ENCODE results near the gene ADCK2.

Gene ADCK2

DNA sequence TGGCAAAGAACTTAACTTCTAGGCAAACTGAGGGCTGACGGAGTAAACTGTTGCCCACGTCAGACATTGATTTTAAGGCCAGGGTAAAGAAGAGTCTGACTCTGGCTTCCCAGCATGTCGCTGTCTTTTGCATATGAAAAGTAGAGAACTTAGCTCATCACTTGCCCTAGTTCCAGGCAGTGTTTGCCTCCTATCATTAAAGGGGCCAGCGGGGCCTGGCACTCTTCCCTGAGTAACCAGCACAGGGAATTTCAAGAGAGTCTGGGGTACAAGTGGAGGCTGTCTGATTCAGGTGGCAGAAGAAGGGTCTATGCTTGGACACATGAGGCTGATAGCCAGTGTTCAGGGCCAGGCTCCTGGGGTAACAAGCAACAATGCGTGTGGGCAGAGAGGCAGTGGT lies 36.9 kb upstream of the ADCK2 start:
- TF ChIP-seq, protein P1, sequence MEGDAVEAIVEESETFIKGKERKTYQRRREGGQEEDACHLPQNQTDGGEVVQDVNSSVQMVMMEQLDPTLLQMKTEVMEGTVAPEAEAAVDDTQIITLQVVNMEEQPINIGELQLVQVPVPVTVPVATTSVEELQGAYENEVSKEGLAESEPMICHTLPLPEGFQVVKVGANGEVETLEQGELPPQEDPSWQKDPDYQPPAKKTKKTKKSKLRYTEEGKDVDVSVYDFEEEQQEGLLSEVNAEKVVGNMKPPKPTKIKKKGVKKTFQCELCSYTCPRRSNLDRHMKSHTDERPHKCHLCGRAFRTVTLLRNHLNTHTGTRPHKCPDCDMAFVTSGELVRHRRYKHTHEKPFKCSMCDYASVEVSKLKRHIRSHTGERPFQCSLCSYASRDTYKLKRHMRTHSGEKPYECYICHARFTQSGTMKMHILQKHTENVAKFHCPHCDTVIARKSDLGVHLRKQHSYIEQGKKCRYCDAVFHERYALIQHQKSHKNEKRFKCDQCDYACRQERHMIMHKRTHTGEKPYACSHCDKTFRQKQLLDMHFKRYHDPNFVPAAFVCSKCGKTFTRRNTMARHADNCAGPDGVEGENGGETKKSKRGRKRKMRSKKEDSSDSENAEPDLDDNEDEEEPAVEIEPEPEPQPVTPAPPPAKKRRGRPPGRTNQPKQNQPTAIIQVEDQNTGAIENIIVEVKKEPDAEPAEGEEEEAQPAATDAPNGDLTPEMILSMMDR (IDR thresholded peaks at IDR 0.05), result no peak

DNA sequence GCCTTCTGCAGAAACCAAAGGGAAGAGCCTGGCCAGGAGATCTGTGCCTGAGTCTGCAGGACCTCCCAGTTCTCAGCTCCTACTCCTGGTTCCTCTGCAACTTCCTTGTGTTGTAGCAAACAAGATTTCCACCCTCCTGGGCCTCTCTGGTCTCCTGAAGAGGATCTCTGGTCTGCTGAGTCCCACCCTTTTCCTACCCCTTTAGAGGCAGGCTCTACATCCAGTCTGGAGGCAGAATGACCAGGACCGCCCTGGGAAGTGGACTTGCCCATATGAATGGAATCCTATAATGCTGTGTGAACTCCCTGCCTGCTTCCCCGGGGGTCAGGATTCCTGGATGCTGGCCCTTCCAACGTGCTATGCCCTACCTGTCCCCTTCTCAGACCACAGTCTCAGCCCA lies 35.3 kb upstream of the ADCK2 start:
- TF ChIP-seq, protein P1 (IDR thresholded peaks at IDR 0.05), result no peak

DNA sequence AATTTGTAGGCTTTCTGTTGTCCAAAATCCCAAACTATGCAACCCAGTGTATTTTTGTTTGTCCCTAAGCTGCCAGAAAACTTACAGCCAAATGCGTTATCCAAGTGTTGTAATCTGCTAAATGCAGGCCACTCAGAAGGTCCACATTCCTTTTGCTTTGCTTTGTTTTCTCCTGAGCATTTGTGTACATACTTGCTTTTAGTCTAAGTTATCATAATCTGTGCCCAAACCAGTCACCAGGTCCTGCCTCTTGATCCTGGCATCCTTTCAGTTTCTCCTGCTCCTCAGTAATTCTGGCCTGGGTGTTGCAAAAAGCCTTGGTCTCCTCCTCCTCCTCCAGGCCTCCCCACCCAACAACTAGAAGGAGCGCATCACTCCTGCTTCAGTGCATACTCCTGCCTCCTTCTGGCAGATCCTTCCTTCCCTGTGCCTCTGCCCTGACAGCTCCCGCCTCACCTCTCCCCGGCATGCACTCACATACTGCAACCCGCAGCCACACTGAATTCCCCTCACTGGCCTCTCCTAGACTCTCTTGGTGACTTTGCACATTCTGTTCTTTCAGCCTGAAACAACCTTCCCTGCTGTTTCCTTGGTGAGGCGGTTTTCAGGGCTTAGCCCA lies 34.5 kb upstream of the ADCK2 start:
- TF ChIP-seq, protein P1 (IDR thresholded peaks at IDR 0.05), result no peak

DNA sequence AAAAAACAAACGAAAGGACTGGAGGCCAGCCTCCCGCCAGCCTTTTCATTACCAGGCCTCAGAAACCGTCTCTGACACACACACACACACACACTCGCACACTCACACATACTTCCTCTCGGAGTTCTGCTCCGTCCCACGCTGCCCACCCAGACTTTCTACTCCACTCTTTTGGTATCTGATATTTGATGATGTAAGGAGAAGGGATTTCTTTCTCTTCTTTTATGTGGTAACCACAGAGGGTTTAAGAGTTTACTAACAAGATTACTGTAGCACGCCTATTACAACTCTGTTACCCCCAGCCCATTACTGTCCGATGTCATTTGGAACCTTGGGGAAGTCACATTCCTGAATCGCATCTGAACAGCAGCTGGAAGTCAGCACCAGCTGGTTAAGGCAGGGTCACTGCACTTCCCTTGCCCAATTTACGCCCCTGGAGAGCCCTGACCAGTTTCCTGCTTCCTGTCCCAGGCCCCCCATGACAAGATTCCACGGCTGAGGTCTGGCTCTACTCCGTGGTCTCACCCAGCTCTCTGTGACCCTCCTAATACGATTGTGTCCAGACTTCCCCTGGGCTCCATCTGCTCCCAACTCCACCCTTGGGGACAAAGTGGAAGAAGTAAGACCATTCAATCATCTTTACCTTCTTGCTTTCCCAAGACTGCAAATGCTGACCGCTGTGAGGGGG lies 33.2 kb upstream of the ADCK2 start:
- TF ChIP-seq, protein P1 (IDR thresholded peaks at IDR 0.05), result no peak

DNA sequence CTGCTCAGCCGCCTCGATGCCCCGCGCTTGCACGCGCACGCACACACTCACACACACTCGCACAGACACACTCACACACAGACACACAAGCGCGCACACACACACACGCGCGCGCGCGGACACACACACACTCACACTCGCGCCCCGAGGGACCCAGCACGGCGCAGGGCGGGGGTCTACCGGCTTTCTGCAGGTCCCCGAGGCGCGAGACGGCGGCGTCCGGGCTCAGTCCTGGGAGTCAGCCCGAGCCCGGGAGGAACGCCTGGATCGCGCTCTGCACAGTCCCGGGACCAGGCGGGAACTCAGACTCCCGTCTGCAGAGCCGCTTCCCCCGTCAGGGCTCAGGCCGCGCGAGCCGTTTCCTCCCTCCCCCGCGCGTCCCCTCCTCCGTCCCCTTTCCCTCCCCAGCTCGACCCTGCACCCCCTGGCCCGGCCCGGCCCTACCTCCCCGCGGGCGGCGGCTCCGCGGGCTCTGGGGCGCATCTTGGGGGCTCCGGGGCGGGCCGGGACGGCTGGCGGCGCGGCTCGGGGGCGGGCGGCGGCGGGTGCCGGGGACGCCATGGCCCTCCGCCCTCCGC lies 32.6 kb upstream of the ADCK2 start:
- TF ChIP-seq, protein P1 (IDR thresholded peaks at IDR 0.05), result no peak

DNA sequence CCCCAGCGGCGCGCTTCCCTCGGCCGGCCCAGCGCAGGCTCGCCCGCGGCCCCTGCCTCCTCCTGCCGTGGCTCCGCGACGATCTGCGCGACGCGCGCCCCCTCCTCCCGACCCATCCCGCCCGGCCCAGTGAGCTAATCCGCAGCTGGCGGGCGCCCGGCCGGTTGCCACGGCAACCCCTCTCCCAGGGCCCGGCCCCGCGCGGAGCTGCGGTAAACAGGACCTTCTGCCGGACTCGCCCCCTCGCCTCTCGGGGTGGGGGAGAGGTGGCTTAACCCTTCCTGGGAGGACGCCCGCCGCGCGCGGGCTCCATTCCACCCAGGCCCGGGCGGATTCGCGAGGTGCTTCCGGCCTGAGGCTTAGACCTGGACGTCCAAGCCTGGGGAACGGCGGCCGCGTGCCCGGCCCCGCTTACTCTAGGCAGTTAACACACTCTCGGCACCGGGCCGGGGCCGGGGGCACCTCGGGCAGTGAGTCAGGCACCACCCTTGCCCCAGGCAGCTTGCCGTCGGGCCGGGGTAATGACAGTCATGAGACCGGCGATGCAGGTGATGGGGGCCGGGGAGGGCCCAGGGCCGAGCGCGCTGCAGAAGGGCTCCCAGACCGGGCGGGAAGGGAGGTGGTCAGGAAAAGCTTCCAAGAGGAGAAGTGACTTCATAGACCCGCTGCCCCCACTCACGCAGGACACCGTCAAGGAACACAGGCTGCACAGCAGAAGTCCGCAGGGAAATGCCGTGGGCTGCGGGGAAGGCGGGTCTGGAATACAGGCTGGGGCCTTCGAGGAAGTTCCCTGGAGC lies 31.8 kb upstream of the ADCK2 start, which contains the start of gene DENND2A:
TSS of gene DENND2A (minus strand) at position 87 of the 797 bp plus-strand sequence. CDS start 38,416 bp downstream, outside the sequence.
- TF ChIP-seq, protein P1 (IDR thresholded peaks at IDR 0.05), result no peak

DNA sequence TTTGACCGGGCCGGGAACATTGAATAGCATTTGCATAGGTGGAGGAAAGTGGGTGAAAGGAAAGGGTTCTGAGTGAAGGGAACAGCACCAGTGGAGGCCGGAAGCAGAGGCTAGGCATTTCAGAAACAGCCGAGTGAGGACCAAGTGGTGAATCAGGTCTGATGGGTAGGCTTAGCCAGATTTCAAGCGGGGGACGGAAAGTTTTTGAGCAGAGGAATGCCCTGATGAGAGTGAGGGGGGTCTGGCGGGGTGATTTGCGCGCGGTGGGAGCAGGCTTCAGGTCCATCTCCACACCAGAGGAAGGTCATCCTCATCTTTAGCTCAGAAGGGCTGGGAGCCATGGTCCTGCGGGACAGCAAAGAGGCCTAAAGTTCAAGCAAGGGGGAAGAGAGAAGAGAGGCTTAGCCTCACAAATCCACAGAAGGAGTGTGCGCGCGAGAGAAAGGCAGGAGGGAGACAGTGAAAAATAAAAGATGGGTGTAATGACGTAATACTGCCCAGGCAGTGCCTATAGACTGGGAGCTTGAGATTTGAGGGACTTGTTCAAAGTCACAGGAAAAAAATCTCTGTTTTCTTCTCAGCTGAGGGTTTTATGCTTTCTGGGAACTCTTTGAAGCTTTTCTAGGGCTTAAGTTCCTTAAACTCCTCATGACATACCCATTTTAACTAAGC lies 31.1 kb upstream of the ADCK2 start:
- TF ChIP-seq, protein P1 (IDR thresholded peaks at IDR 0.05), result no peak
